GM23338 (cell line): ENCODE measurements around the gene AMER1. TPM values are rescaled to one million over a fixed set of nuclear protein-coding genes. Genes with fewer than 3 reads are reported as not detected.

Source experiments
- ATAC-seq: fragments of 200-7000 bp; cut with Tn5 transposase; 3 replicates; pipeline ENCODE4 v1.9.1; 2020
- DNase-seq: peaks from one replicate; pipeline ENCODE4 v3.0.0-alpha.2; 2015; ENCODE audit warnings: low spot score
- H2AFZ ChIP-seq: fragments of 200-600 bp; sonication (generic); 2 replicates; pipeline ENCODE4 v1.8.0; 2016; ENCODE audit warnings: antibody characterized with exemption, mild to moderate bottlenecking, moderate library complexity
- H3F3A ChIP-seq: fragments of 200-600 bp; sonication (generic); replicated peaks from 2 replicates; pipeline ENCODE4 v1.8.0; 2017; ENCODE audit warnings: antibody characterized with exemption, mixed run types, low read depth
- H3K27ac ChIP-seq: fragments of 200-600 bp; sonication (generic); 2 replicates; pipeline ENCODE4 v1.6.1; 2016; ENCODE audit warnings: low read depth
- H3K27me3 ChIP-seq: fragments of 200-600 bp; sonication (generic); 2 replicates; pipeline ENCODE4 v1.8.0; 2016; ENCODE audit warnings: mild to moderate bottlenecking, mixed run types, moderate library complexity; ENCODE audit not compliant: insufficient read depth
- H3K36me3 ChIP-seq: fragments of 200-600 bp; sonication (generic); 2 replicates; pipeline ENCODE4 v1.8.0; 2016; ENCODE audit warnings: mild to moderate bottlenecking; ENCODE audit not compliant: insufficient read depth
- H3K4me1 ChIP-seq: fragments of 200-600 bp; sonication (generic); 2 replicates; pipeline ENCODE4 v1.8.0; 2016; ENCODE audit warnings: mild to moderate bottlenecking, moderate library complexity; ENCODE audit not compliant: insufficient read depth
- H3K4me2 ChIP-seq: fragments of 200-600 bp; sonication (generic); 2 replicates; pipeline ENCODE4 v1.7.1; 2017; ENCODE audit warnings: mixed run types
- H3K4me3 ChIP-seq: fragments of 200-600 bp; sonication (generic); 2 replicates; pipeline ENCODE4 v1.6.1; 2016; ENCODE audit warnings: mixed run types
- H3K79me2 ChIP-seq: fragments of 200-600 bp; sonication (generic); replicated peaks from 2 replicates; pipeline ENCODE4 v1.8.0; 2017; ENCODE audit warnings: mild to moderate bottlenecking; ENCODE audit not compliant: insufficient read depth
- H3K9me2 ChIP-seq: fragments of 200-600 bp; sonication (generic); 2 replicates; pipeline ENCODE4 v1.8.0; 2017; ENCODE audit not compliant: insufficient read depth
- H4K20me1 ChIP-seq: fragments of 200-600 bp; sonication (generic); replicated peaks from 2 replicates; pipeline ENCODE4 v1.8.0; 2017; ENCODE audit warnings: mild to moderate bottlenecking; ENCODE audit not compliant: insufficient read depth
- H3K27ac Mint-ChIP-seq: 2 replicates; pipeline ENCODE4 v1.8.0; 2020; ENCODE audit warnings: inconsistent platforms, mild to moderate bottlenecking, moderate library complexity, mixed read lengths
- H3K27me3 Mint-ChIP-seq: 3 replicates; pipeline ENCODE4 v1.8.0; 2022; ENCODE audit warnings: low read depth, mild to moderate bottlenecking, moderate library complexity, mixed read lengths, inconsistent platforms; ENCODE audit not compliant: insufficient read depth, poor library complexity
- H3K36me3 Mint-ChIP-seq: 3 replicates; pipeline ENCODE4 v1.8.0; 2021; ENCODE audit warnings: low read depth, mild to moderate bottlenecking, inconsistent platforms, moderate library complexity, mixed read lengths
- H3K4me1 Mint-ChIP-seq: 3 replicates; pipeline ENCODE4 v1.8.0; 2020; ENCODE audit warnings: mild to moderate bottlenecking, inconsistent platforms, mixed read lengths
- H3K4me3 Mint-ChIP-seq: 3 replicates; pipeline ENCODE4 v1.8.0; 2021; ENCODE audit warnings: moderate library complexity, mild to moderate bottlenecking, inconsistent platforms, mixed read lengths
- H3K9me3 Mint-ChIP-seq: 3 replicates; pipeline ENCODE4 v1.8.0; 2020; ENCODE audit warnings: moderate library complexity, mild to moderate bottlenecking, inconsistent platforms, mixed read lengths
- CREB1 ChIP-seq: fragments of 250-450 bp; sonication (Bioruptor Pico); IDR thresholded peaks from 2 replicates; pipeline ENCODE4 v1.5.0; 2020; ENCODE audit warnings: low read depth, mild to moderate bottlenecking, moderate library complexity
- EZH2 ChIP-seq: fragments of 200-600 bp; sonication (generic); IDR thresholded peaks from one replicate; pipeline ENCODE4 v1.8.0; 2017; ENCODE audit warnings: antibody characterized with exemption, mild to moderate bottlenecking, low read depth; ENCODE audit not compliant: unreplicated experiment
- JUNB ChIP-seq: IDR thresholded peaks from one replicate; pipeline ENCODE4 v1.6.1; 2016; ENCODE audit warnings: antibody characterized with exemption; ENCODE audit not compliant: unreplicated experiment
- NANOG ChIP-seq: IDR thresholded peaks from 2 replicates; pipeline ENCODE4 v1.6.1; 2016; ENCODE audit warnings: antibody characterized with exemption, borderline replicate concordance
- STAT1 ChIP-seq: IDR thresholded peaks from one replicate; pipeline ENCODE4 v1.6.1; 2016; ENCODE audit warnings: antibody characterized with exemption; ENCODE audit not compliant: unreplicated experiment
- ZNF331 ChIP-seq: fragments of 250-450 bp; sonication (Bioruptor Pico); IDR thresholded peaks from 2 replicates; pipeline ENCODE4 v1.5.0; 2020; ENCODE audit warnings: low read depth, mild to moderate bottlenecking, moderate library complexity
- polyA plus RNA-seq: library from polyadenylated mRNA; unstranded; fragments of >200 nt; fragmentation: Nextera tagmentation; extraction: Ambion mirVana; gene quantifications from 2 replicates; pipeline ENCODE4 v1.2.1, GENCODE V29; 2016
- total RNA-seq: library from RNA; depleted of rRNA; stranded (reverse); fragments of >200 nt; shearing (Covaris generic); gene quantifications from 2 replicates; pipeline ENCODE4 v1.2.3, GENCODE V29; 2014
- TF ChIP-seq, protein P1 (sequence below): fragments of 250-450 bp; sonication (Bioruptor Pico); IDR thresholded peaks from 2 replicates; pipeline ENCODE4 v1.5.0; 2020; ENCODE audit warnings: mild to moderate bottlenecking, moderate library complexity

The AMER1 gene
- total and polyA plus RNA-seq, 2 experiments from 2014 or later: 0.48 to 10.9 TPM

DNA sequence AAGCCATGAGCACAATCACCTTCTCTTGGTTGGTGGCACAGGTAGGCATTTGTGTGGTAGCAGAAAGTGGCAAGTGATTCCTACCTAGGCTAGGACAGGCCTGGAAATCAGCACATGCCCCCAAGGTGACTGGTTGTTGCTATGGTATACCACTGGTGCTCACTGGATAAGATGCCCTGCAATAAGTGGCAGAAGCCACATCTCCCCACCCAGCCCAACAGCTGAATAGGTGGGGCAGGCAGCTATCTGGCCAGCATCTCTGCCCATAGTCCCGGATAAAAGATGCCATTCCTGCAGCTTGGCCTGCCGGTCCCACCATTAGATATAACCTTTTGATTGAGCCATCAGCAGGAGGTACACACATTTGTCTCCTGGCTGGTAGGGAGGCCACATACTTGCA is 21.1 kb downstream of the AMER1 start:
- Mint-ChIP-seq H3K27ac (no peak overlapping the region), H3K4me3 (no peak overlapping the region), H3K9me3 (no peaks in the 10 kb centered on the region), H3K27me3 (no peaks in the 10 kb centered on the region), H3K4me1 (peaks cover 2% of the 10 kb centered on the region; the same call in 1 of the 3 replicates), H3K36me3 (no peaks in the 10 kb centered on the region)
- Histone ChIP-seq H3K4me1 (no peaks in the 10 kb centered on the region), H3K27ac (no peak overlapping the region), H3K36me3 (no peaks in the 10 kb centered on the region), H3K27me3 (no peaks in the 10 kb centered on the region), H3K9me2 (no peaks in the 10 kb centered on the region), H4K20me1 (no peaks in the 10 kb centered on the region), H3K4me2 (no peak overlapping the region), H3K4me3 (no peak overlapping the region), H3K79me2 (no peaks in the 10 kb centered on the region), H2AFZ (no peak overlapping the region), H3F3A (no peaks in the 10 kb centered on the region)
- DNase-seq (no peak), ATAC-seq (no peak)
- TF ChIP-seq NANOG (no peak), STAT1 (no peak), ZNF331 (CRISPR knock-in tag) (no peak), JUNB (no peak)
- TF ChIP-seq, protein P1, sequence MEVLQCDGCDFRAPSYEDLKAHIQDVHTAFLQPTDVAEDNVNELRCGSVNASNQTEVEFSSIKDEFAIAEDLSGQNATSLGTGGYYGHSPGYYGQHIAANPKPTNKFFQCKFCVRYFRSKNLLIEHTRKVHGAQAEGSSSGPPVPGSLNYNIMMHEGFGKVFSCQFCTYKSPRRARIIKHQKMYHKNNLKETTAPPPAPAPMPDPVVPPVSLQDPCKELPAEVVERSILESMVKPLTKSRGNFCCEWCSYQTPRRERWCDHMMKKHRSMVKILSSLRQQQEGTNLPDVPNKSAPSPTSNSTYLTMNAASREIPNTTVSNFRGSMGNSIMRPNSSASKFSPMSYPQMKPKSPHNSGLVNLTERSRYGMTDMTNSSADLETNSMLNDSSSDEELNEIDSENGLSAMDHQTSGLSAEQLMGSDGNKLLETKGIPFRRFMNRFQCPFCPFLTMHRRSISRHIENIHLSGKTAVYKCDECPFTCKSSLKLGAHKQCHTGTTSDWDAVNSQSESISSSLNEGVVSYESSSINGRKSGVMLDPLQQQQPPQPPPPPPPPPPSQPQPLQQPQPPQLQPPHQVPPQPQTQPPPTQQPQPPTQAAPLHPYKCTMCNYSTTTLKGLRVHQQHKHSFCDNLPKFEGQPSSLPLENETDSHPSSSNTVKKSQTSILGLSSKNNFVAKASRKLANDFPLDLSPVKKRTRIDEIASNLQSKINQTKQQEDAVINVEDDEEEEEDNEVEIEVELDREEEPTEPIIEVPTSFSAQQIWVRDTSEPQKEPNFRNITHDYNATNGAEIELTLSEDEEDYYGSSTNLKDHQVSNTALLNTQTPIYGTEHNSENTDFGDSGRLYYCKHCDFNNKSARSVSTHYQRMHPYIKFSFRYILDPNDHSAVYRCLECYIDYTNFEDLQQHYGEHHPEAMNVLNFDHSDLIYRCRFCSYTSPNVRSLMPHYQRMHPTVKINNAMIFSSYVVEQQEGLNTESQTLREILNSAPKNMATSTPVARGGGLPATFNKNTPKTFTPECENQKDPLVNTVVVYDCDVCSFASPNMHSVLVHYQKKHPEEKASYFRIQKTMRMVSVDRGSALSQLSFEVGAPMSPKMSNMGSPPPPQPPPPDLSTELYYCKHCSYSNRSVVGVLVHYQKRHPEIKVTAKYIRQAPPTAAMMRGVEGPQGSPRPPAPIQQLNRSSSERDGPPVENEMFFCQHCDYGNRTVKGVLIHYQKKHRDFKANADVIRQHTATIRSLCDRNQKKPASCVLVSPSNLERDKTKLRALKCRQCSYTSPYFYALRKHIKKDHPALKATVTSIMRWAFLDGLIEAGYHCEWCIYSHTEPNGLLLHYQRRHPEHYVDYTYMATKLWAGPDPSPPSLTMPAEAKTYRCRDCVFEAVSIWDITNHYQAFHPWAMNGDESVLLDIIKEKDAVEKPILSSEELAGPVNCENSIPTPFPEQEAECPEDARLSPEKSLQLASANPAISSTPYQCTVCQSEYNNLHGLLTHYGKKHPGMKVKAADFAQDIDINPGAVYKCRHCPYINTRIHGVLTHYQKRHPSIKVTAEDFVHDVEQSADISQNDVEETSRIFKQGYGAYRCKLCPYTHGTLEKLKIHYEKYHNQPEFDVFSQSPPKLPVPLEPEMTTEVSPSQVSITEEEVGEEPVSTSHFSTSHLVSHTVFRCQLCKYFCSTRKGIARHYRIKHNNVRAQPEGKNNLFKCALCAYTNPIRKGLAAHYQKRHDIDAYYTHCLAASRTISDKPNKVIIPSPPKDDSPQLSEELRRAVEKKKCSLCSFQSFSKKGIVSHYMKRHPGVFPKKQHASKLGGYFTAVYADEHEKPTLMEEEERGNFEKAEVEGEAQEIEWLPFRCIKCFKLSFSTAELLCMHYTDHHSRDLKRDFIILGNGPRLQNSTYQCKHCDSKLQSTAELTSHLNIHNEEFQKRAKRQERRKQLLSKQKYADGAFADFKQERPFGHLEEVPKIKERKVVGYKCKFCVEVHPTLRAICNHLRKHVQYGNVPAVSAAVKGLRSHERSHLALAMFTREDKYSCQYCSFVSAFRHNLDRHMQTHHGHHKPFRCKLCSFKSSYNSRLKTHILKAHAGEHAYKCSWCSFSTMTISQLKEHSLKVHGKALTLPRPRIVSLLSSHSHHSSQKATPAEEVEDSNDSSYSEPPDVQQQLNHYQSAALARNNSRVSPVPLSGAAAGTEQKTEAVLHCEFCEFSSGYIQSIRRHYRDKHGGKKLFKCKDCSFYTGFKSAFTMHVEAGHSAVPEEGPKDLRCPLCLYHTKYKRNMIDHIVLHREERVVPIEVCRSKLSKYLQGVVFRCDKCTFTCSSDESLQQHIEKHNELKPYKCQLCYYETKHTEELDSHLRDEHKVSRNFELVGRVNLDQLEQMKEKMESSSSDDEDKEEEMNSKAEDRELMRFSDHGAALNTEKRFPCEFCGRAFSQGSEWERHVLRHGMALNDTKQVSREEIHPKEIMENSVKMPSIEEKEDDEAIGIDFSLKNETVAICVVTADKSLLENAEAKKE (CRISPR knock-in tag): no peak

- peaks cover 2% of the 10 kb centered on the region; the same call in 1 of the 3 replicates for H3K4me1 Mint-ChIP-seq
- H3K79me2 ChIP-seq: no peaks in the 10 kb centered on the region
- H3K4me1 ChIP-seq: no peaks in the 10 kb centered on the region
- no peaks in the 10 kb centered on the region for H3K27me3 Mint-ChIP-seq
- H3K4me3 Mint-ChIP-seq: no peak overlapping the region
- no peak for DNase-seq
- H3K4me3 ChIP-seq: no peak overlapping the region
- no peak overlapping the region for H3K27ac Mint-ChIP-seq
- H3K36me3 ChIP-seq: no peaks in the 10 kb centered on the region
- H3F3A ChIP-seq: no peaks in the 10 kb centered on the region
- H3K9me3 Mint-ChIP-seq: no peaks in the 10 kb centered on the region
- no peaks in the 10 kb centered on the region for H3K27me3 ChIP-seq
- no peaks in the 10 kb centered on the region for H4K20me1 ChIP-seq
- no peak overlapping the region for H3K27ac ChIP-seq
- no peaks in the 10 kb centered on the region for H3K9me2 ChIP-seq
- no peak for TF ChIP-seq CREB1 (CRISPR knock-in tag)
- TF ChIP-seq, protein P1 (CRISPR knock-in tag): no peak
- no peak for TF ChIP-seq EZH2
- no peak for ATAC-seq
- H3K36me3 Mint-ChIP-seq: no peaks in the 10 kb centered on the region
- H3K4me2 ChIP-seq: no peak overlapping the region
- no peak overlapping the region for H2AFZ ChIP-seq
Observed at GRCh38 chrX:64182208-64182607, 23.3 kb downstream of the AMER1 start.
